ENCODE measurements around the gene CAMKMT.

- TF ChIP-seq, protein P1, sequence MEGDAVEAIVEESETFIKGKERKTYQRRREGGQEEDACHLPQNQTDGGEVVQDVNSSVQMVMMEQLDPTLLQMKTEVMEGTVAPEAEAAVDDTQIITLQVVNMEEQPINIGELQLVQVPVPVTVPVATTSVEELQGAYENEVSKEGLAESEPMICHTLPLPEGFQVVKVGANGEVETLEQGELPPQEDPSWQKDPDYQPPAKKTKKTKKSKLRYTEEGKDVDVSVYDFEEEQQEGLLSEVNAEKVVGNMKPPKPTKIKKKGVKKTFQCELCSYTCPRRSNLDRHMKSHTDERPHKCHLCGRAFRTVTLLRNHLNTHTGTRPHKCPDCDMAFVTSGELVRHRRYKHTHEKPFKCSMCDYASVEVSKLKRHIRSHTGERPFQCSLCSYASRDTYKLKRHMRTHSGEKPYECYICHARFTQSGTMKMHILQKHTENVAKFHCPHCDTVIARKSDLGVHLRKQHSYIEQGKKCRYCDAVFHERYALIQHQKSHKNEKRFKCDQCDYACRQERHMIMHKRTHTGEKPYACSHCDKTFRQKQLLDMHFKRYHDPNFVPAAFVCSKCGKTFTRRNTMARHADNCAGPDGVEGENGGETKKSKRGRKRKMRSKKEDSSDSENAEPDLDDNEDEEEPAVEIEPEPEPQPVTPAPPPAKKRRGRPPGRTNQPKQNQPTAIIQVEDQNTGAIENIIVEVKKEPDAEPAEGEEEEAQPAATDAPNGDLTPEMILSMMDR (conservative IDR thresholded peaks at IDR 0.05): no peak
- TF ChIP-seq ZFX (IDR thresholded peaks at IDR 0.05): no peak
These were observed 277.7 kb downstream of the CAMKMT start for GRCh38 chr2:44639399-44639798.
